GM23338 (cell line): ENCODE results near the gene ITGA2. TPM values are rescaled to one million over a fixed set of nuclear protein-coding genes. Genes with fewer than 3 reads are reported as not detected.

ENCODE experiments used
- ATAC-seq: fragments of 200-7000 bp; cut with Tn5 transposase; 3 replicates; pipeline ENCODE4 v1.9.1; 2020
- DNase-seq: peaks from one replicate; pipeline ENCODE4 v3.0.0-alpha.2; 2015; ENCODE audit warnings: low spot score
- H2AFZ ChIP-seq: fragments of 200-600 bp; sonication (generic); 2 replicates; pipeline ENCODE4 v1.8.0; 2016; ENCODE audit warnings: antibody characterized with exemption, mild to moderate bottlenecking, moderate library complexity
- H3F3A ChIP-seq: fragments of 200-600 bp; sonication (generic); replicated peaks from 2 replicates; pipeline ENCODE4 v1.8.0; 2017; ENCODE audit warnings: antibody characterized with exemption, mixed run types, low read depth
- H3K27ac ChIP-seq: fragments of 200-600 bp; sonication (generic); 2 replicates; pipeline ENCODE4 v1.6.1; 2016; ENCODE audit warnings: low read depth
- H3K27me3 ChIP-seq: fragments of 200-600 bp; sonication (generic); 2 replicates; pipeline ENCODE4 v1.8.0; 2016; ENCODE audit warnings: mild to moderate bottlenecking, mixed run types, moderate library complexity; ENCODE audit not compliant: insufficient read depth
- H3K36me3 ChIP-seq: fragments of 200-600 bp; sonication (generic); 2 replicates; pipeline ENCODE4 v1.8.0; 2016; ENCODE audit warnings: mild to moderate bottlenecking; ENCODE audit not compliant: insufficient read depth
- H3K4me1 ChIP-seq: fragments of 200-600 bp; sonication (generic); 2 replicates; pipeline ENCODE4 v1.8.0; 2016; ENCODE audit warnings: mild to moderate bottlenecking, moderate library complexity; ENCODE audit not compliant: insufficient read depth
- H3K4me2 ChIP-seq: fragments of 200-600 bp; sonication (generic); 2 replicates; pipeline ENCODE4 v1.7.1; 2017; ENCODE audit warnings: mixed run types
- H3K4me3 ChIP-seq: fragments of 200-600 bp; sonication (generic); 2 replicates; pipeline ENCODE4 v1.6.1; 2016; ENCODE audit warnings: mixed run types
- H3K79me2 ChIP-seq: fragments of 200-600 bp; sonication (generic); replicated peaks from 2 replicates; pipeline ENCODE4 v1.8.0; 2017; ENCODE audit warnings: mild to moderate bottlenecking; ENCODE audit not compliant: insufficient read depth
- H3K9me2 ChIP-seq: fragments of 200-600 bp; sonication (generic); 2 replicates; pipeline ENCODE4 v1.8.0; 2017; ENCODE audit not compliant: insufficient read depth
- H4K20me1 ChIP-seq: fragments of 200-600 bp; sonication (generic); replicated peaks from 2 replicates; pipeline ENCODE4 v1.8.0; 2017; ENCODE audit warnings: mild to moderate bottlenecking; ENCODE audit not compliant: insufficient read depth
- H3K27ac Mint-ChIP-seq: 2 replicates; pipeline ENCODE4 v1.8.0; 2020; ENCODE audit warnings: inconsistent platforms, mild to moderate bottlenecking, moderate library complexity, mixed read lengths
- H3K27me3 Mint-ChIP-seq: 3 replicates; pipeline ENCODE4 v1.8.0; 2022; ENCODE audit warnings: low read depth, mild to moderate bottlenecking, moderate library complexity, mixed read lengths, inconsistent platforms; ENCODE audit not compliant: insufficient read depth, poor library complexity
- H3K36me3 Mint-ChIP-seq: 3 replicates; pipeline ENCODE4 v1.8.0; 2021; ENCODE audit warnings: low read depth, mild to moderate bottlenecking, inconsistent platforms, moderate library complexity, mixed read lengths
- H3K4me1 Mint-ChIP-seq: 3 replicates; pipeline ENCODE4 v1.8.0; 2020; ENCODE audit warnings: mild to moderate bottlenecking, inconsistent platforms, mixed read lengths
- H3K4me3 Mint-ChIP-seq: 3 replicates; pipeline ENCODE4 v1.8.0; 2021; ENCODE audit warnings: moderate library complexity, mild to moderate bottlenecking, inconsistent platforms, mixed read lengths
- H3K9me3 Mint-ChIP-seq: 3 replicates; pipeline ENCODE4 v1.8.0; 2020; ENCODE audit warnings: moderate library complexity, mild to moderate bottlenecking, inconsistent platforms, mixed read lengths
- EZH2 ChIP-seq: fragments of 200-600 bp; sonication (generic); IDR thresholded peaks from one replicate; pipeline ENCODE4 v1.8.0; 2017; ENCODE audit warnings: antibody characterized with exemption, mild to moderate bottlenecking, low read depth; ENCODE audit not compliant: unreplicated experiment
- EZH2phosphoT487 ChIP-seq: fragments of 200-600 bp; sonication (generic); IDR thresholded peaks from one replicate; pipeline ENCODE4 v1.8.1; 2018; ENCODE audit warnings: antibody characterized with exemption; ENCODE audit not compliant: unreplicated experiment
- JUNB ChIP-seq: IDR thresholded peaks from one replicate; pipeline ENCODE4 v1.6.1; 2016; ENCODE audit warnings: antibody characterized with exemption; ENCODE audit not compliant: unreplicated experiment
- POLR2AphosphoS5 ChIP-seq: IDR thresholded peaks from 2 replicates; pipeline ENCODE4 v1.6.1; 2016; ENCODE audit warnings: antibody characterized with exemption, low read depth
- ZNF114 ChIP-seq: fragments of 250-450 bp; sonication (Bioruptor Pico); IDR thresholded peaks from 2 replicates; pipeline ENCODE4 v1.5.0; 2020; ENCODE audit warnings: mild to moderate bottlenecking, moderate library complexity
- polyA plus RNA-seq: library from polyadenylated mRNA; unstranded; fragments of >200 nt; fragmentation: Nextera tagmentation; extraction: Ambion mirVana; gene quantifications from 2 replicates; pipeline ENCODE4 v1.2.1, GENCODE V29; 2016
- total RNA-seq: library from RNA; depleted of rRNA; stranded (reverse); fragments of >200 nt; shearing (Covaris generic); gene quantifications from 2 replicates; pipeline ENCODE4 v1.2.3, GENCODE V29; 2014
- TF ChIP-seq, protein P1 (sequence below), 2 experiments: fragments of 200-600 bp in 1 of 2; sonication (generic) in 1 of 2; conservative IDR thresholded peaks; 2 replicates each; pipeline versions ENCODE4 v1.5.1 to v1.6.1; 2016 to 2017; ENCODE audit warnings: antibody characterized with exemption in 2 of 2, low read depth in 2 of 2, mild to moderate bottlenecking in 2 of 2, moderate library complexity in 1 of 2

The ITGA2 gene
- total and polyA plus RNA-seq, 2 experiments from 2014 or later = 2.6 to 7.1 TPM

DNA sequence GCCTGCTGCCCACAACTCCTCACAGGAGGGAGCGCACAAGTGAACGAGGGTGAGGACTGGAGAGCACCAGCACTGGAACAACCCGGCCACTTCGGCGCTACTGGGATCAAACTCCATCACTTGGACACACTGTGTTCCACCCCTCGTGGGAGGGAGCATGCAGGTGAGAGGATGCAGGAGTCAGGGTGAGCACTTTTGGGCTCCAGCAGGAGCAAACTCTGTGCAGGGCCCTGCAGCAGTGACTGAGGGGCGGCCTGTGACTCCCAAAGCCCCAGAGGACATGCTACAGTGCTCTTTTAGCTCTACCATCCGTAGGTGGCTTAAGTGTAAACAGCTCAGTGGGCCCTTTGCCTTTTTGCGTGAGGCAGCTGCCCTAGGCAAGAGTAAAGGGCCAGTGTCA is 124.8 kb downstream of the ITGA2 start:
- Histone ChIP-seq H3K27me3 (no peaks in the 10 kb centered on the region), H3K4me1 (peaks cover 10% of the 10 kb centered on the region), H4K20me1 (no peaks in the 10 kb centered on the region), H3K27ac (no peak overlapping the region), H3K4me3 (no peak overlapping the region), H3K9me2 (no peaks in the 10 kb centered on the region), H2AFZ (peak overlapping the region; percentile 72), H3K36me3 (no peaks in the 10 kb centered on the region), H3K79me2 (no peaks in the 10 kb centered on the region), H3F3A (no peaks in the 10 kb centered on the region; the same call in 1 of the 2 replicates), H3K4me2 (no peak overlapping the region)
- H3K4me3 Mint-ChIP-seq = no peak overlapping the region
- H3K27me3 Mint-ChIP-seq = peaks cover 2% of the 10 kb centered on the region
- H3K9me3 Mint-ChIP-seq = no peaks in the 10 kb centered on the region; the same call in 2 of the 3 replicates
- H3K4me1 Mint-ChIP-seq = peaks cover 12% of the 10 kb centered on the region
- ATAC-seq (no peak), DNase-seq (no peak)
- peaks cover 4% of the 10 kb centered on the region; the same call in 2 of the 3 replicates for H3K36me3 Mint-ChIP-seq
- no peak overlapping the region for H3K27ac Mint-ChIP-seq
- TF ChIP-seq EZH2 = no peak

DNA sequence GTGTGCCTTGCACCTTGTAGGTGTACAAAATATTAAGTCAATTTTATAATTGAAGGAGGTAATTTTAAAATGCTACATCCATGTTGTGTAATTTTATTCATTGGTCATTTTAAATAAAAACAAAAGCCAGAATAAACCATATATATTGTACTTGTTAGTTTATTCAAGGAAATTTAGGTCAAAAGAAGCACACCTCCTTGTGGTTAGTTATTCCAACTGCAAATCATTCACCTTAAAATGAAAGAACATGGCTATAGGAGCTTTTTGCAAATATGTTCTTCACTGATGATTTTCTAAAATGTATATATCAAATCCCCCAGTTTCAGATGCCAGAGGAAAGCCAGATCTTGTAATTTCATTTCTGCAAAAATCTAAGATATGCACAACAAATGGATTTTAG is 125.8 kb downstream of the ITGA2 start:
- H3K9me3 Mint-ChIP-seq = no peaks in the 10 kb centered on the region; the same call in 2 of the 3 replicates
- H3K4me1 Mint-ChIP-seq = peaks cover 12% of the 10 kb centered on the region
- H3K27ac Mint-ChIP-seq = no peak overlapping the region

DNA sequence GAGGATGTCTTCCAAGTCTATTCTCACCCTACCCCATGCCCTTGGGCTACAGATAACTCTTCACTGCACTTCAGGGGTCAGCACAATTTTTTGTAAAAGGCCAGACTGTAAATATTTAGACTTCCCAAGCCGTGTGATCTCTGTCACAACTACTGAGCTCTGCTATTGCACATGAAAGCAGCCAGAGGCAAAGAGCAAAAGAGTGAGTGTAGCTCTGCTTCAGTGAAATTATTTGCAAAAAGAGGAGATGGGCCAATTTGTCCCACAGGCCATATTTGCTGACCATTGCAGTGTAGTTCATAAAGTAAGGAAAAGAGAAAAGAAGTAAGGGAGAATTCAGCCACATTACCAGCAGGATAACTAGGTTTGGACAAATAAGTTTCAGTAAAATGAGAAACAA is 127.4 kb downstream of the ITGA2 start:
- Histone ChIP-seq H2AFZ (no peak overlapping the region), H3K9me2 (no peaks in the 10 kb centered on the region), H4K20me1 (no peaks in the 10 kb centered on the region), H3K27me3 (no peaks in the 10 kb centered on the region), H3K4me1 (no peaks in the 10 kb centered on the region), H3K79me2 (no peaks in the 10 kb centered on the region), H3K4me2 (no peak overlapping the region), H3K27ac (no peak overlapping the region), H3F3A (no peaks in the 10 kb centered on the region), H3K4me3 (no peak overlapping the region), H3K36me3 (no peaks in the 10 kb centered on the region)
- no peak overlapping the region for H3K4me3 Mint-ChIP-seq
- TF ChIP-seq ZNF114 (CRISPR knock-in tag) = no peak
- H3K27ac Mint-ChIP-seq = no peak overlapping the region
- H3K4me1 Mint-ChIP-seq = peaks cover 7% of the 10 kb centered on the region
- ATAC-seq (no peak), DNase-seq (no peak)
- H3K36me3 Mint-ChIP-seq = peaks cover 4% of the 10 kb centered on the region; the same call in 2 of the 3 replicates
- no peaks in the 10 kb centered on the region; the same call in 2 of the 3 replicates for H3K9me3 Mint-ChIP-seq
- no peaks in the 10 kb centered on the region for H3K27me3 Mint-ChIP-seq

More for the DNA sequence above, 125.8 kb downstream of the ITGA2 start:
- H3K4me2 ChIP-seq = no peak overlapping the region
- H3K4me1 ChIP-seq = peaks cover 10% of the 10 kb centered on the region
- Mint-ChIP-seq H3K36me3 (peaks cover 4% of the 10 kb centered on the region; the same call in 2 of the 3 replicates), H3K4me3 (no peak overlapping the region), H3K27me3 (no peaks in the 10 kb centered on the region)
- no peaks in the 10 kb centered on the region for H3K9me2 ChIP-seq
- TF ChIP-seq, protein P1, sequence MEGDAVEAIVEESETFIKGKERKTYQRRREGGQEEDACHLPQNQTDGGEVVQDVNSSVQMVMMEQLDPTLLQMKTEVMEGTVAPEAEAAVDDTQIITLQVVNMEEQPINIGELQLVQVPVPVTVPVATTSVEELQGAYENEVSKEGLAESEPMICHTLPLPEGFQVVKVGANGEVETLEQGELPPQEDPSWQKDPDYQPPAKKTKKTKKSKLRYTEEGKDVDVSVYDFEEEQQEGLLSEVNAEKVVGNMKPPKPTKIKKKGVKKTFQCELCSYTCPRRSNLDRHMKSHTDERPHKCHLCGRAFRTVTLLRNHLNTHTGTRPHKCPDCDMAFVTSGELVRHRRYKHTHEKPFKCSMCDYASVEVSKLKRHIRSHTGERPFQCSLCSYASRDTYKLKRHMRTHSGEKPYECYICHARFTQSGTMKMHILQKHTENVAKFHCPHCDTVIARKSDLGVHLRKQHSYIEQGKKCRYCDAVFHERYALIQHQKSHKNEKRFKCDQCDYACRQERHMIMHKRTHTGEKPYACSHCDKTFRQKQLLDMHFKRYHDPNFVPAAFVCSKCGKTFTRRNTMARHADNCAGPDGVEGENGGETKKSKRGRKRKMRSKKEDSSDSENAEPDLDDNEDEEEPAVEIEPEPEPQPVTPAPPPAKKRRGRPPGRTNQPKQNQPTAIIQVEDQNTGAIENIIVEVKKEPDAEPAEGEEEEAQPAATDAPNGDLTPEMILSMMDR (conservative IDR thresholded peaks at IDR 0.05; ENCODE audit: low read depth in 2 of 2) = peak in 1 of 2 experiments; percentile 66; a peak in 3 of 4 replicates
- TF ChIP-seq EZH2 (no peak), JUNB (no peak), EZH2phosphoT487 (no peak), POLR2AphosphoS5 (no peak)
- no peaks in the 10 kb centered on the region for H3K79me2 ChIP-seq
- DNase-seq = peak; percentile 39
- H3K27ac ChIP-seq = no peak overlapping the region
- H3K4me3 ChIP-seq = no peak overlapping the region
- no peaks in the 10 kb centered on the region for H3K36me3 ChIP-seq
- H4K20me1 ChIP-seq = no peaks in the 10 kb centered on the region
- ATAC-seq = no peak
- no peaks in the 10 kb centered on the region; the same call in 1 of the 2 replicates for H3F3A ChIP-seq
- H3K27me3 ChIP-seq = no peaks in the 10 kb centered on the region
- H2AFZ ChIP-seq = no peak overlapping the region
